NCI-H2107 (cell line): ENCODE measurements around the gene UBE2J1.
A peak's percentile ranks its signal among the peaks of the same experiment; 100 is the strongest.

ENCODE experiments used
- DNase-seq: peaks from one replicate; lab custom pipeline; 2025; lab: John Stamatoyannopoulos, UW

UBE2J1 gene

DNA sequence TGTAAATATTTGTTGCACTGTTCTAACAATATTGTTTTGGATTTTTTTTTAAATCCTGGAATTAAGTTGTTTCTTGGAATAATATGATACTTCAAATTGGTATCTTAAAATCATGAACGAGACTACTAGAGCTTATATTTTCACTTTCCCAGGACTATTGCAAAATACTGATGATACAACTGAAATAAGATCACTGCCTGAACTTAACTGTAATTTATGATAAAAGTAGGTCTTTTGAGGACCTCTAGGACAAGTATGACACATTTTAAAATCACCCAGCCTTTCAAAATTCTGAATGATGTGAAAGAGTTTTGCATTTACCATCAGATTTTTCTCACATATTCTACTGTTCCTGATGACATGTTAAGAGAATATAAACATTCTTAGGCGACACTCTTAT lies 8.6 kb upstream of the UBE2J1 start:
- DNase-seq, result no peak

- DNase-seq, result no peak
Observed at GRCh38 chr6:89360415-89360999, 8.0 kb upstream of the UBE2J1 start.

GRCh38 chr6:89359561-89359960 lies 7.0 kb upstream of the UBE2J1 start:
- DNase-seq, result no peak

DNA sequence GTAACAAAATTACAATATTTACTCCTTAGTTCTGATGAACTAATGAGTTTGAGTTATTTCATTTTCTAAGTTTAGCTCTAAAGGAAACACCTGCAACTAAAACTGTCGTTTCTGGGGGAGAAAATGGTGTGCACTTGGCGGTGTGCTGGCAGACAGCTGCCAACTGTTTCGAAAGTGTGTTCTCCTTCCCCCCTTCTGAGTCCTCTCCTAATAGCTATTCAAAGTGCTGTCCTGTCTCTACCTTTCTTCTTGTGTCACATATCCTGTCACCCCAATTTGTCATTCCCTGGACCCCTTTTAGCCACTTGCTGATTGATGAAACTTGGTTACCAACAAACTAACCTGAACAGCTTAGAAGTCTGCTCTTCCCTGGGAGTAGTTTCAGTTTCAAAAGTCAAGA lies 4.9 kb upstream of the UBE2J1 start:
- no peak for DNase-seq

- no peak for DNase-seq
Observed at GRCh38 chr6:89356642-89357170, 4.2 kb upstream of the UBE2J1 start.

GRCh38 chr6:89355511-89356194 lies 3.1 kb upstream of the UBE2J1 start:
- no peak for DNase-seq

DNA sequence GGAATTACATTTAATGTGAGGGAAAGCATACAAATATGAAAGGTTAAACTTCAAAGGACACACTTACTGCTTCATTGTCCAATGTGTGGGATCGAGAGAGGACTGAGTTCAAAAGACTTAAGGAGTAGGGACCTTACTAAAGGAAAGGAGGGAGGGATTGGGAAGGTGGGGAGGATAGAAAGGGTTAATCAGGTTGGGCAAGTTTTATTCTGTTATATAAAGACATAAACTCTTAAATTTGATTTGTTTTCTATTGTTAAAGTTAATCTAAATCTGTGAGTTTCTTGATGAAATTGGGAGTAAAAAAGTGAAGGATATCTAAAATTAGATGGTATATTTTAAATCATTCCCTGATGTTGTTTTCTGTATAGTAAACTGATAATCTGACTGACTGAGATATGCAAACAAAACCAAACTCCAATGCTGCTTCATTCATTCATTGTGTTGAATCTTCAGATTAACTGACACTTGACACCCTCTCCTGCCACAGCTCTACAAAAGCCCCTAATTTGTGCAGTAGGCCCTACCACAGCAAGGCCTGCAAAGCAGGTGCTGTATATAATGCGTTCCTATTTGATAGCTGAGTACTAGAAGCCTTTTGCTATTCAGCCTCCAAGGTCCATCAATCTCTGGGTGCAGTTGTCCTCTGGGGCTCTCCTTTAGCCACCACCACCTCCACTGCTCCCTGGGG lies 1.3 kb upstream of the UBE2J1 start:
- DNase-seq, result peak; percentile 69

- no peak for DNase-seq
Observed at GRCh38 chr6:89353118-89353556, 615 bp upstream of the UBE2J1 start.

DNA sequence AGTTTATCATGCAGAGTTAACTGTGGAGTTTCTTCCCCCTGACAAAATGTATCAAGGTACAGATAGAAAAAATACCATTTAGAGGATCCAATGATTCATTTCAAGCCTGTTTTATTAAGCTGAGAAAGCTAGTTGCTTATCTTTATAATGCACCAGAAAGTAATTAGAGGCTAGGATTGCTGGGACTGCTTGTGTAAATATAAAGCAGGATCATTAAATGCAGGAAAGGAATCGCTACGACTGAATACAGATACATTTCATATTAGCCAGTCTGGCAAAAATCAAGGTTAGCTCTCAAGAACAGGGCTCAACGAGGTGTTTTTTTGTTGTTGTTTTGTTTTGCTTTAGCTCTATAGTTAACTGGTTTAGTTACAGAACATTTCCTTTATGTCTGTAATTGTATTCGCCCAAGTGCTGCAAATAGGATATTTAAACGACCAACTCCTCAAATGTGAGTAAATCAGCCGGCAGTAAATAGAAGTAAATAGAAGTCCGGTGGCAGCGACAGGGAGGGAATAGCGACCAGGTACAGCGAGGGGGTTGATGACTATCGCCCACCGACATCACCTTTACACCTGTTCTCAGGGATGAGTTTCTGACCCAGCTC lies 748 bp downstream of the UBE2J1 start:
- no peak for DNase-seq

- DNase-seq, result no peak
Observed at GRCh38 chr6:89350281-89350966, 2.1 kb downstream of the UBE2J1 start.

DNA sequence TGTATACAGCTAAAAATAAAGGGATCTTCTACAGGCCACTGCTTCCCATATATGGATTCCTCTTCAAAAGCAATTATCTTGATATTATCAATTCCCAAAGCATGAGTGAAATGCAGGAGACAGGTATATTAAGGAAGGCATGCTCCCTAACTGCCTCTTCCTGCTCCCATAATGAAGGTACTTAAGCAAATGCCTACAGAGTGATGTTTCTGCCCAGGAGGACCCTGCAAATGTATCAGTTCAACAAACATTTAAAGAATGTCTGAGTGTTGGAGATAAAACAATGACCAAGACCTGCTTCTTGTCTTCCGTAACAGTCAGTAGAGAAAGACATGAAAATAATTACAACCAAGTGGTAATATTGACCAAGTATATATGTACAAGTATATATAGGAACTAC lies 4.2 kb downstream of the UBE2J1 start:
- no peak for DNase-seq

DNA sequence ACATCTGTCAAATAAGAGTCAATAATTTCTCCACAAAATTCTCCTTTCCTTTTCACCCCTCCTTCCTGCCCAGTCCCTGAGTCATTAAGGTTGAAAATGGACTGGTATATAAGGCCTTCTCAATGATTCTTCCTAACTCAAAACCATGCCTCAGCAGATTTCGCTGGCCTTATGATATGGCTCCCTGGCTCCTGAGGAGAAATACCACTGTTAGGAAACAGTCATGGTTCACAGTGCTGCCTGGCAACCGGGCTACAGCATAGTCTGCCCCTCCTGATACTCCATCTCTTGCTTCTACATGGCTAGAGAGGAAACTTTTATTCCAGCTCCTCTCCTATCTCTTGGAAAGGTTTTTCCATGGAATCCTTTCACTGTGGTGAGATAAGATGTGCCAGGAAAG lies 4.7 kb downstream of the UBE2J1 start:
- no peak for DNase-seq

DNA sequence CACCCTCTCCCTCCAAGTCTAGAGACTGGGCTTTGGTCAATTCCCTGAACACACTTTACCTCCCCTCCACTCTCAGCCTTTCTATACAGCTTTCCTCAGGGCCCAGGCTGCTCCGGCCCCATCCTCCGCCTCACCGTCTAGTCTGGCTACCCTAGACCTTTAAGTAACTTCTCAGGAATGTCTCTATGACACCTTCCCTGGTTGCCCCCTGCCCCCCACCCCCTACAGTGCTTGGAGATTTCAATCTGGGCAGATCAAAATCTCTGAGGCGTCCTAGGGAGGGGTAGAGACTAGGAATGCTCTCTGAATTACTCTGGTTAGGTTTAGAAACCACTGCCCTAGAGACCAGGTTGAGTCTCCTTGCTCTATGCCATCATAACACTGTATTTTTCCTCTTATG lies 6.1 kb downstream of the UBE2J1 start:
- DNase-seq, result no peak

- DNase-seq, result no peak
Observed at GRCh38 chr6:89339565-89339964, 13.0 kb downstream of the UBE2J1 start.

- DNase-seq, result no peak
Observed at GRCh38 chr6:89335164-89335563, 17.4 kb downstream of the UBE2J1 start.

GRCh38 chr6:89330910-89331309 lies 21.6 kb downstream of the UBE2J1 start:
- no peak for DNase-seq

DNA sequence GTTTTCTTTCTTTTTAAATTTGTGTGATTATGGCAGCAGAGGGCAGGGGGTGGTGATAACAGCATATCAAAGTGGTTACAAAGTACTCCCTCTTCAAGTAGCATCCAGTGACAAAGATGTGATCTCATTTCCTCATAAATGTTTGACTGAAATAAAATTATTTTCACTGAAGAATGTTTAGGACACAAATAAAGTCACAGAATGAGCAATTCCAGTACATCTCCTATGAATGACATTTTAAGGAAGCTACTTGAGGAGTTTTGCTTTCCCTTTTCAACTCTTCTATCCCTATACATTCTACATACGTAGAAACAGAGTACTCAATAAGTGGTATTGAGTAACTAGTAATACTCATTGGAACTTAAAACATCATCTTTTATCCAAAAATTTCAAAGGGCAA lies 23.5 kb downstream of the UBE2J1 start:
- DNase-seq, result no peak

DNA sequence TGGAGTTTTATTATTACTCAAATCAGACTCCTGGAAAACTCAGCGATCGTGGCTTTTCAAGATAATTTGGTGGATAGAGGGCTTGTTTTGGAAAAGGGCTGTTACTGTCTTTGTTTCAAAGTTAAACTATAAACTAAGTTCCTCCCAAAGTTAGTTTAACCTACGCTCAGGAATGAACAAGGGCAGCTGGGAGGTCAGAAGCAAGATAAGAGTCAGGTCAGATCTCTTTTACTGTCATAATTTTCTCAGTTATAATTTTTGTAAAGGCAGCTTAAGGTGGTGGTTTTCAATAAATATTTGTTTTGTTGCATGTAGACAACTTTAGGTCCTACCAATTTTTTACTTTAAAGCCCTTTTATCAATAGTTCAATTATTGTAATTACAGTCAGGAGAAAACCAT lies 28.2 kb downstream of the UBE2J1 start:
- DNase-seq, result no peak

- DNase-seq, result no peak
Observed at GRCh38 chr6:89323511-89323971, 29.0 kb downstream of the UBE2J1 start.

DNA sequence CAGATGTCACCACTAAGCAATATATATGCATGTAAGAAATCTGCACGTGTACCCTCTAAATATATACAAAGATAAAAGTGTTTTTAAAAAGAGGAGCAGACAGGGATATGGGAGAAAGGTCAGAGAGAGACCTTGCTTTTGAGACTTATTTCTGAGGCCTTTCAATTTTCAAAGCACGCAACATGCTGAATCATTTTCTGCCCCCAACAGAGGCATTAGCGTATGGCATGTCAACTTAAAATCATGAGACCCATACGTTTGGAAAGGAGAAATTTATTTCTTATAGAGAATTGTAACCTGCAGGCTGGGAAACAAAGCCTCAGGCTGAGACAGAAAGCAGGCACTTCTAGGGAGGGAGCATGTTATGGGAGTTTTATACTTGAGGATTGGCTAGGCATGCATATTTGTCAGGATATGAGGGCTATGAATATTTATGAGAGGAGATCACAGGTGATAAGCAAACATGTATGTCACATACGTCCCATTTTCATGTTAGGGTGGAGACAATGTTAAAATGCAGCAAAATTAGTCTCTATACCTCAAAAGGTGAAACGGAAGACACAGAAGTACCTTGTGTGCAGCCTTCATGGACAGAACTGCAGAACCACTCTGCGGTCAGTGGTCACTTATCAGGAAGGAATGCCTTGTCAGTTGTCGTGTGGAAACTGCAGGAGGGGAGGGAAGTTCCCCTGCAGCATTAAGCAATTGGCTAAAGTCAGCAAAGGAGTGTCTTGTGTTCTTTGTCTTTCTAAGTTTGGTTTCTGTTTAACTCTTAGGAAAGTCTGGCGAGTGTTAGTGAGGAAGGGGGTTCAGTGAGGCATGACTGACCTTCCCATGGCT lies 31.2 kb downstream of the UBE2J1 start:
- no peak for DNase-seq

DNA sequence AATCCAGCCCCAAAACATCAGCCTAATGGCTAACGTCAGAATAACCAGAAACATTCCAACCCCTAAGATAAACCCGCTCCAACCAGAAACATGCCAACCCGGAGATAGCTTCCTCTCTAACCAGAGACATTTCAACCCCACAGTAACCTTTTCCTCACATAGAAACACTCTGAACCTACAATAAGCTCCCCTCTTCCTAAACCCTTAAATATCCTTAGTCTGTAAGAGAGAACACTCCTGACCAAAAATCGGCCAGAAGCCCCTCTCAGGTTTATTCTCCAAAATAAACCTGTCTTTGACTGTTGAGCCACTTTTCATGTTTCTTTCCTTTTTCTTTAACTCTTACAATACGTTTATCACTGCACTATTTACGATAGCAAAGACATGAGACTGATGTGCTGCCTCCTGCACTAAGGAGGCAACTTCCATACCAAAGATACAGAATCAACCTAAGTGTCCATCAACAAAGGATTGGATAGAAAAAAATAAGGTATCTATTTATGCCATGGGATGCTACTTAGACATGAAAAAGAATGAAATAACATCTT lies 32.4 kb downstream of the UBE2J1 start:
- DNase-seq, result no peak
